DOHH2 (cell line): ENCODE data around the gene NOC2L.

Experiments
- H3F3A ChIP-seq: fragments of 200-600 bp; sonication (generic), shearing (Covaris generic); 2 replicates; pipeline ENCODE4 v1.6.0; 2016; ENCODE audit warnings: antibody characterized with exemption, mild to moderate bottlenecking; ENCODE audit not compliant: control insufficient read depth, insufficient read depth
- H3K27ac ChIP-seq: fragments of 200-600 bp; sonication (generic); 2 replicates; pipeline ENCODE4 v1.5.1; 2014; ENCODE audit warnings: low read depth, mild to moderate bottlenecking, low read length, moderate library complexity
- H3K27me3 ChIP-seq: fragments of 200-600 bp; sonication (generic); 2 replicates; pipeline ENCODE4 v1.6.1; 2014; ENCODE audit warnings: mild to moderate bottlenecking, low read length, mixed read lengths; ENCODE audit not compliant: control insufficient read depth
- H3K36me3 ChIP-seq: fragments of 200-600 bp; sonication (generic); 2 replicates; pipeline ENCODE4 v1.6.1; 2014; ENCODE audit warnings: mild to moderate bottlenecking, low read length, moderate library complexity, mixed read lengths; ENCODE audit not compliant: control insufficient read depth
- H3K4me1 ChIP-seq: fragments of 200-600 bp; sonication (generic); 2 replicates; pipeline ENCODE4 v1.6.1; 2014; ENCODE audit warnings: mild to moderate bottlenecking, low read length, mixed read lengths; ENCODE audit not compliant: control insufficient read depth
- H3K4me2 ChIP-seq: fragments of 200-600 bp; sonication (generic); 2 replicates; pipeline ENCODE4 v1.6.0; 2014; ENCODE audit warnings: mild to moderate bottlenecking, low read length, moderate library complexity
- H3K4me3 ChIP-seq: fragments of 200-600 bp; sonication (generic); 2 replicates; pipeline ENCODE4 v1.5.1; 2014; ENCODE audit warnings: mild to moderate bottlenecking, low read length, mixed read lengths
- H3K79me2 ChIP-seq: fragments of 200-600 bp; sonication (generic); 2 replicates; pipeline ENCODE4 v1.6.1; 2014; ENCODE audit warnings: mild to moderate bottlenecking, low read length, mixed read lengths; ENCODE audit not compliant: control insufficient read depth
- H3K9me2 ChIP-seq: fragments of 200-600 bp; sonication (generic); replicated peaks from 2 replicates; pipeline ENCODE4 v1.6.1; 2014; ENCODE audit warnings: mild to moderate bottlenecking, low read length, mixed read lengths; ENCODE audit not compliant: control insufficient read depth
- H3K9me3 ChIP-seq: fragments of 200-600 bp; sonication (generic); 2 replicates; pipeline ENCODE4 v1.6.1; 2014; ENCODE audit warnings: antibody characterized with exemption, low read length, mixed read lengths; ENCODE audit not compliant: control insufficient read depth, insufficient read depth
- H4K20me1 ChIP-seq: fragments of 200-600 bp; sonication (generic); 2 replicates; pipeline ENCODE4 v1.6.0; 2014; ENCODE audit warnings: low read depth, mild to moderate bottlenecking, antibody characterized with exemption, low read length, moderate library complexity; ENCODE audit not compliant: control insufficient read depth, insufficient read depth
- EZH2phosphoT487 ChIP-seq: fragments of 200-600 bp; sonication (generic); IDR thresholded peaks from 2 replicates; pipeline ENCODE4 v1.6.1; 2017; ENCODE audit warnings: borderline replicate concordance, mild to moderate bottlenecking, antibody characterized with exemption, low read length, moderate library complexity, mixed read lengths
- TF ChIP-seq, protein P1 (sequence below): fragments of 200-600 bp; sonication (generic); IDR thresholded peaks from one replicate; pipeline ENCODE4 v1.5.1; 2014; ENCODE audit warnings: antibody characterized with exemption, mild to moderate bottlenecking, low read depth, low read length; ENCODE audit not compliant: poor library complexity, severe bottlenecking

The NOC2L gene

DNA sequence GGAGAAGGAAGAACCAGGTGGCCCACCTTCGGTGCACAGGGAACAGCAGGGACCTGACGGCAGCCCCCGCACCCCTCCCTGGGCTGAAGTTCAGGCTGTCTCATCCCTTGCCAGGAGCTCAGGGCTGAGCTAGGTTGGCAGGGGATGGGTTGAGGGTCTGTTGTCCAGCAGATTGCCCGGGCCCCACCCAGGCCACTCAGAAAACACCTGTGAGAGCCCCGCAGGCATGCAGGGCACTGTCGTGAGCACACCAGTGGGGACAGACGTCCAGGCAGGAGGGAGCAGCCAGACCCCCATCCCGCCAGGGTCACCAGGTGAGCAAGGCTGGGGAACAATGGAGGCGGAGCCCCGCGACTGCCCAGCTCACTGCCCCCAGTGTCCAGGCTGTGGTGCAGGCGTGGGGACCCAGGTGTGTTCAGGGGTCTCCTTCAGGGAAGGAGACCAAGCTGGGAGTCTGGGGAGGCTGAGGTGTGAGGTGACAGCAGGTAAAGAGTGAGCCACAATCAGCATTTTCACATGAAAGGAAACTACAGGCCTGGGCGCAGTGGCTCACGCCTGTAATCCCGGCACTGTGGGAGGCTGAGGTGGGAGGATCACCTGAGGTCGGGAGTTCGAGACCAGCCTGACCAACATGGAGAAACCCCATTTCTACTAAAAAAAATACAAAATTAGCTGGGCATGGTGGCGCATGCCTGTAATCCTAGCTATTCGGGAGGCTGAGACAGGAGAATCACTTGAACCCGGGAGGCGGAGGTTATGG, 44.7 kb downstream of the NOC2L start:
- Histone ChIP-seq H3K9me2 (no peaks in the 10 kb centered on the region), H3K27me3 (peaks cover 14% of the 10 kb centered on the region), H3K4me2 (no peak overlapping the region), H3K4me1 (no peaks in the 10 kb centered on the region), H3K36me3 (no peaks in the 10 kb centered on the region), H3F3A (no peaks in the 10 kb centered on the region), H3K79me2 (no peaks in the 10 kb centered on the region), H3K27ac (no peak overlapping the region), H4K20me1 (no peaks in the 10 kb centered on the region), H3K4me3 (no peak overlapping the region), H3K9me3 (no peaks in the 10 kb centered on the region)
- TF ChIP-seq, protein P1, sequence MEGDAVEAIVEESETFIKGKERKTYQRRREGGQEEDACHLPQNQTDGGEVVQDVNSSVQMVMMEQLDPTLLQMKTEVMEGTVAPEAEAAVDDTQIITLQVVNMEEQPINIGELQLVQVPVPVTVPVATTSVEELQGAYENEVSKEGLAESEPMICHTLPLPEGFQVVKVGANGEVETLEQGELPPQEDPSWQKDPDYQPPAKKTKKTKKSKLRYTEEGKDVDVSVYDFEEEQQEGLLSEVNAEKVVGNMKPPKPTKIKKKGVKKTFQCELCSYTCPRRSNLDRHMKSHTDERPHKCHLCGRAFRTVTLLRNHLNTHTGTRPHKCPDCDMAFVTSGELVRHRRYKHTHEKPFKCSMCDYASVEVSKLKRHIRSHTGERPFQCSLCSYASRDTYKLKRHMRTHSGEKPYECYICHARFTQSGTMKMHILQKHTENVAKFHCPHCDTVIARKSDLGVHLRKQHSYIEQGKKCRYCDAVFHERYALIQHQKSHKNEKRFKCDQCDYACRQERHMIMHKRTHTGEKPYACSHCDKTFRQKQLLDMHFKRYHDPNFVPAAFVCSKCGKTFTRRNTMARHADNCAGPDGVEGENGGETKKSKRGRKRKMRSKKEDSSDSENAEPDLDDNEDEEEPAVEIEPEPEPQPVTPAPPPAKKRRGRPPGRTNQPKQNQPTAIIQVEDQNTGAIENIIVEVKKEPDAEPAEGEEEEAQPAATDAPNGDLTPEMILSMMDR: no peak
- TF ChIP-seq EZH2phosphoT487: no peak

DNA sequence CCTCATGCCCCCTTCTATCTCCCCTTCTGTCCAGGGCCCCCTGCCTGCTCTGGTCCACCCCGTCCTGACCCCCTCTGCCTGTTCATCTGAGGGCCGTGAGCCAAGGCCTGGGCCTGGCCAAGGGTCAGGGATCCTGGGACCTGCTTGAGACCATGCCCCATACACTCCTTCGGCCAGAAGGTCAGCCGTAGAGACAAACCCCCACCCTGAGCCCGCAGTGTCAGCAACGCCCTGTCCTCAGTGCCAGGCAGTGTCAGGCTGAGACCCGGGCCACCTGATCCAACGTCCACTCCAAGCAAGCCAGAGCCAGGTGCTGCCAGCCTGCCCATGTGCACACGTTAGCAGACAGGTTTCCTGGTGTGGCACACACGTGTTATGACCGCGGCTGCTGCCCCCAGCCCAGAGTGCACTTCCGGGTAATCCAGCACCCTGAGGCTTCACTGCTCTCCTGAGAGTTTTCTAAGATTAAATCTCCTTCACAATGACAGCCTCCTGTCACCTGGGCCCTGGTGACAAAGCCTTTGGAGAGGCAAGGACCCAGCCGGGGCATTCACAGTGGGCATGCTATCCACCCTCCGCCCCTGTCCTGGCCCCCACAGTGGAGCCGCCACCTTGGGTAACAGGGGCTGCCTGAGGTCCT, 45.4 kb downstream of the NOC2L start:
- Histone ChIP-seq H3K36me3 (no peaks in the 10 kb centered on the region), H3K9me2 (no peaks in the 10 kb centered on the region), H3K9me3 (no peaks in the 10 kb centered on the region), H3K79me2 (no peaks in the 10 kb centered on the region), H4K20me1 (no peaks in the 10 kb centered on the region), H3K27me3 (peaks cover 14% of the 10 kb centered on the region), H3K27ac (no peak overlapping the region), H3F3A (no peaks in the 10 kb centered on the region), H3K4me3 (no peak overlapping the region), H3K4me1 (no peaks in the 10 kb centered on the region), H3K4me2 (no peak overlapping the region)
- TF ChIP-seq, protein P1: no peak
- TF ChIP-seq EZH2phosphoT487: no peak

DNA sequence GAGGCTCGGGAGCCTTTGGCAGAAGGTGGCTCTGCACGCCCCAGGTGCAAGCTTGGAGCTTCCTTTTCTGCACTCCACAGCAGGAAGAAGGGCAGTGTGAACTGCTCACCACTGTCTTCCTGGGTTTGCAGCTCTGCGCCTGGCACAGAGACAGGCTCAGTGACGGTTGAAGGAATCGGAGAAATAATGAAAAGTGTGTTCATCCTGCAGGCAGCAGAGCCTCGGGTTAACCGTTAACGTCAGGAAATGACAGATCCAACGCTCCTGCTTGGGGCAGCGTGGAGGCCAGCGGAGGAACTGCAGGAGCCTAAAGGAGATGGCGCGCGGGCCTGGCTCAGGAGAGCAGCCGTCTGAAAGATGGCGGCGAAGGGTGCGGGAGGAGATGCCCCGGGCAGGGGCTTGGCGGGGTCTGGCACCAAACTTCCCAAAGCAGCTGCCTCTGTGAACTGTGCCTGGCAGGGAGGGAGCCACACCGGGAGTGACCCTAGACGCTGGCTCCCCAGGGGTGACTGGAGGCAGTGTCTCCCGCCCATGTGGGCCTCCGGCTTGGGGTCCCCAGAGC, 46.2 kb downstream of the NOC2L start:
- Histone ChIP-seq H3K9me2 (no peaks in the 10 kb centered on the region), H3K4me3 (no peak overlapping the region), H3K79me2 (no peaks in the 10 kb centered on the region), H3K27ac (no peak overlapping the region), H3K4me1 (no peaks in the 10 kb centered on the region), H3K27me3 (peaks cover 12% of the 10 kb centered on the region), H3K9me3 (no peaks in the 10 kb centered on the region), H3K36me3 (no peaks in the 10 kb centered on the region), H3K4me2 (no peak overlapping the region), H4K20me1 (no peaks in the 10 kb centered on the region), H3F3A (no peaks in the 10 kb centered on the region)
- TF ChIP-seq EZH2phosphoT487: no peak
- TF ChIP-seq, protein P1: no peak
